Sciatic nerve (tissue), 2 donors: ENCODE measurements around the gene PDZD8. TPM values are rescaled to one million over a fixed set of nuclear protein-coding genes. Genes with fewer than 3 reads are reported as not detected.
"Not testable (repeated sequence)": the region's sequence is repeated elsewhere in the genome, so short reads cannot be mapped to it uniquely, and the experiment has no call there.

Source experiments
- ATAC-seq: fragments of 200-7000 bp; cut with Tn5 transposase; one replicate; pipeline ENCODE4 v1.9.1; 2020; ENCODE audit warnings: mild to moderate bottlenecking, moderate library complexity
- DNase-seq: peaks from one replicate; pipeline ENCODE4 v3.0.0-alpha.2; 2020; ENCODE audit warnings: low spot score
- intact Hi-C: fragments of 100-400 bp; cut with DNase I; formaldehyde crosslinking; loops from one replicate; pipeline ENCODE4 v1.14.2; 2022
- total RNA-seq: library from RNA; stranded (reverse); fragmentation: NEBNext Ultra II Directional; extraction: Animal tissue kit (Norgen Biotek cat#: 25700); gene quantifications from one replicate; pipeline ENCODE4 v1.2.1, GENCODE V29; 2021
- donor health status: DM: no; HTN: no; CAD: no.
- donor health status: DM: no; HTN: no; CAD: no.

The PDZD8 gene
- total RNA-seq, 1 donor from 2014 or later, result 55.2 TPM

GRCh38 chr10:117242463-117242832, 132.8 kb downstream of the PDZD8 start:
- ATAC-seq (no peak), DNase-seq (no peak)
- intact Hi-C loops, result no loop called here

GRCh38 chr10:117241541-117242462, 133.4 kb downstream of the PDZD8 start:
- DNase-seq (no peak), ATAC-seq (no peak)
- intact Hi-C loops, result no loop called here

GRCh38 chr10:117240621-117241529, 134.4 kb downstream of the PDZD8 start, which contains the start of gene SLC18A2:
Gene SLC18A2, plus strand, starts transcription at chr10:117241114. Its CDS starts 580 bp downstream, at chr10:117241694.
- ATAC-seq, result no peak
- DNase-seq, result no peak
- intact Hi-C loops, result no loop called here

GRCh38 chr10:117239721-117240620, 135.3 kb downstream of the PDZD8 start:
- no peak for ATAC-seq

GRCh38 chr10:117239051-117239450, 136.2 kb downstream of the PDZD8 start:
- intact Hi-C loops, result no loop called here

More at GRCh38 chr10:117239721-117240620, 135.3 kb downstream of the PDZD8 start:
- intact Hi-C loops, result no loop called here
- no peak for DNase-seq

GRCh38 chr10:117237401-117237991, 137.7 kb downstream of the PDZD8 start:
- DNase-seq (no peak), ATAC-seq (no peak)
- intact Hi-C loops, result no loop called here

More at GRCh38 chr10:117239051-117239450, 136.2 kb downstream of the PDZD8 start:
- no peak for DNase-seq
- no peak for ATAC-seq

GRCh38 chr10:117230107-117230506, 145.1 kb downstream of the PDZD8 start:
- intact Hi-C loops, ATAC-seq, DNase-seq: not testable (repeated sequence)

- intact Hi-C loops, result loop anchor here (10.0 kb wide), 1 partner anchor 97 kb away; no protein-coding TSS in a partner anchor
- ATAC-seq (no peak), DNase-seq (no peak)
Measured at GRCh38 chr10:117228210-117228609, 147.0 kb downstream of the PDZD8 start.

Other genes starting within 250 kb of the PDZD8 start
- gene VAX1, start 237.2 kb downstream of the PDZD8 start, total RNA-seq, result not detected
- gene KCNK18, start 178.0 kb downstream of the PDZD8 start, total RNA-seq, result not detected
- 1.2 TPM for gene SLC18A2, start 134.3 kb downstream of the PDZD8 start, total RNA-seq
- gene EMX2, start 167.3 kb upstream of the PDZD8 start, total RNA-seq, result 3.3 TPM